Neural cell (in vitro differentiated cells): ENCODE results near the gene AGK. TPM values are rescaled to one million over a fixed set of nuclear protein-coding genes. Genes with fewer than 3 reads are reported as not detected.

Source experiments
- H2AFZ ChIP-seq: fragments of 200-600, 300-800 bp; sonication (generic), shearing (Covaris generic); 2 replicates; pipeline ENCODE4 v1.6.0; 2014; ENCODE audit warnings: low read depth, mild to moderate bottlenecking, antibody characterized with exemption, low read length, moderate library complexity
- H3F3A ChIP-seq: fragments of 200-600 bp; shearing (Covaris generic); 2 replicates; pipeline ENCODE4 v1.6.1; 2016; ENCODE audit warnings: mild to moderate bottlenecking, moderate library complexity, mixed read lengths, antibody characterized with exemption, low read length; ENCODE audit not compliant: insufficient read depth, poor library complexity, severe bottlenecking
- H3K27ac ChIP-seq: fragments of 200-600, 300-800 bp; sonication (generic), shearing (Covaris generic); 2 replicates; pipeline ENCODE4 v1.5.1; 2014; ENCODE audit warnings: mild to moderate bottlenecking, low read length, moderate library complexity
- H3K27me3 ChIP-seq: fragments of 300-800, 200-600 bp; sonication (generic), shearing (Covaris generic); 2 replicates; pipeline ENCODE4 v1.6.0; 2014; ENCODE audit warnings: mild to moderate bottlenecking, low read depth, low read length, moderate library complexity; ENCODE audit not compliant: insufficient read depth
- H3K36me3 ChIP-seq: fragments of 300-800, 200-600 bp; sonication (generic), shearing (Covaris generic); 2 replicates; pipeline ENCODE4 v1.5.1; 2014; ENCODE audit warnings: mild to moderate bottlenecking, antibody characterized with exemption, low read length, moderate library complexity; ENCODE audit not compliant: insufficient read depth
- H3K4me2 ChIP-seq: fragments of 300-800, 200-600 bp; sonication (generic), shearing (Covaris generic); 2 replicates; pipeline ENCODE4 v1.6.0; 2014; ENCODE audit warnings: mild to moderate bottlenecking, low read length
- H3K4me3 ChIP-seq: fragments of 300-800, 200-600 bp; sonication (generic), shearing (Covaris generic); 2 replicates; pipeline ENCODE4 v1.5.1; 2014; ENCODE audit warnings: mild to moderate bottlenecking, low read length, moderate library complexity
- H3K79me2 ChIP-seq: fragments of 200-600 bp; shearing (Covaris generic); replicated peaks from 2 replicates; pipeline ENCODE4 v1.6.0; 2014; ENCODE audit warnings: mild to moderate bottlenecking, low read length, moderate library complexity; ENCODE audit not compliant: insufficient read depth
- H3K9ac ChIP-seq: fragments of 300-800, 200-600 bp; sonication (generic), shearing (Covaris generic); 2 replicates; pipeline ENCODE4 v1.6.1; 2016; ENCODE audit warnings: mild to moderate bottlenecking, low read length, mixed read lengths
- H3K9me2 ChIP-seq: fragments of 200-600 bp; shearing (Covaris generic); 2 replicates; pipeline ENCODE4 v1.6.1; 2016; ENCODE audit warnings: mild to moderate bottlenecking, low read length, mixed read lengths; ENCODE audit not compliant: insufficient read depth
- H3K9me3 ChIP-seq: fragments of 200-600, 300-800 bp; sonication (generic), shearing (Covaris generic); 2 replicates; pipeline ENCODE4 v1.6.1; 2016; ENCODE audit warnings: mild to moderate bottlenecking, mixed run types, low read length, moderate library complexity, mixed read lengths
- H4K20me1 ChIP-seq: fragments of 200-600 bp; shearing (Covaris generic); 2 replicates; pipeline ENCODE4 v1.6.1; 2016; ENCODE audit warnings: mild to moderate bottlenecking, mixed run types; ENCODE audit not compliant: insufficient read depth
- EP300 ChIP-seq: fragments of 450-650 bp; conservative IDR thresholded peaks from 2 replicates; pipeline ENCODE4 v1.6.1; 2014; ENCODE audit warnings: antibody characterized with exemption, mild to moderate bottlenecking, moderate library complexity; ENCODE audit not compliant: poor library complexity, severe bottlenecking
- EZH2 ChIP-seq: fragments of 200-600, 300-800 bp; shearing (Covaris generic), sonication (generic); IDR thresholded peaks from 2 replicates; pipeline ENCODE4 v1.6.1; 2014; ENCODE audit warnings: antibody characterized with exemption, low read length, borderline replicate concordance, mild to moderate bottlenecking; ENCODE audit not compliant: insufficient read depth, poor library complexity, severe bottlenecking
- MXI1 ChIP-seq: fragments of 450-650 bp; conservative IDR thresholded peaks from 2 replicates; pipeline ENCODE4 v1.6.1; 2014; ENCODE audit warnings: antibody characterized with exemption, mild to moderate bottlenecking; ENCODE audit not compliant: poor library complexity, severe bottlenecking
- POLR2AphosphoS5 ChIP-seq: IDR thresholded peaks from 2 replicates; pipeline ENCODE4 v1.6.1; 2012
- RAD21 ChIP-seq: fragments of 450-650 bp; conservative IDR thresholded peaks from 2 replicates; pipeline ENCODE4 v1.6.1; 2014; ENCODE audit warnings: antibody characterized with exemption, mild to moderate bottlenecking, moderate library complexity
- SMC3 ChIP-seq: fragments of 450-650 bp; conservative IDR thresholded peaks from 2 replicates; pipeline ENCODE4 v1.6.1; 2014; ENCODE audit warnings: antibody characterized with exemption, mild to moderate bottlenecking, moderate library complexity; ENCODE audit not compliant: poor library complexity
- TAF1 ChIP-seq: IDR thresholded peaks from 2 replicates; pipeline ENCODE4 v1.6.1; 2012; ENCODE audit warnings: low read depth
- polyA plus RNA-seq: library from polyadenylated mRNA; depleted of rRNA; stranded (reverse); fragments of >200 nt; gene quantifications from 2 replicates; pipeline ENCODE4 v1.2.3, GENCODE V29; 2014
- TF ChIP-seq, protein P1 (sequence below): IDR thresholded peaks from 2 replicates; pipeline ENCODE4 v1.6.1; 2012; ENCODE audit warnings: borderline replicate concordance
- TF ChIP-seq, protein P2 (sequence below): fragments of 450-650 bp; IDR thresholded peaks from 2 replicates; pipeline ENCODE4 v1.5.1; 2014; ENCODE audit warnings: antibody characterized with exemption, mild to moderate bottlenecking, moderate library complexity; ENCODE audit not compliant: poor library complexity, severe bottlenecking

Gene AGK
- polyA plus RNA-seq, 1 donor from 2014 or later, result 59.8 TPM

DNA sequence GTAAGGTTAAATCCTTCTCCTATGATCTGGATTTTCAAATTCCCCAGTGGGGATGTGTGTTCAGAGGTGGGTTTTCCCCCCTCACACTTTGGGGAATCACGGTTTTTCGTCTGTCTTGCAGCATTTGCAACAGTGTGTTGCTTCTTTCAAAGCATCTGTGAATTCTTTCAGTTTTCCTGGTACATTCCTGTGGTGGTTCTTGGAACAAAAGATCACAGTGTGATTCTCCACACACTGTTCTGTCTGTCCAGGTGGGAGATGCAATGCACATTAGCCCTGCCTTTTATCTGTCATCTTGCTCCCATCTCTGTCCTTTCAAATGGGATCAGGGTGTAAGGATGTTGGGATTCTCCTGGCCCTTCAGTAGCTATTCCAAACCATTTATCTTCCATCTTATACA lies 11.8 kb downstream of the AGK start:
- TF ChIP-seq TAF1, result no peak
- TF ChIP-seq EP300, result no peak
- no peak for TF ChIP-seq MXI1
- no peak for TF ChIP-seq POLR2AphosphoS5
- no peak for TF ChIP-seq EZH2
- TF ChIP-seq SMC3, result no peak
- TF ChIP-seq, protein P1, sequence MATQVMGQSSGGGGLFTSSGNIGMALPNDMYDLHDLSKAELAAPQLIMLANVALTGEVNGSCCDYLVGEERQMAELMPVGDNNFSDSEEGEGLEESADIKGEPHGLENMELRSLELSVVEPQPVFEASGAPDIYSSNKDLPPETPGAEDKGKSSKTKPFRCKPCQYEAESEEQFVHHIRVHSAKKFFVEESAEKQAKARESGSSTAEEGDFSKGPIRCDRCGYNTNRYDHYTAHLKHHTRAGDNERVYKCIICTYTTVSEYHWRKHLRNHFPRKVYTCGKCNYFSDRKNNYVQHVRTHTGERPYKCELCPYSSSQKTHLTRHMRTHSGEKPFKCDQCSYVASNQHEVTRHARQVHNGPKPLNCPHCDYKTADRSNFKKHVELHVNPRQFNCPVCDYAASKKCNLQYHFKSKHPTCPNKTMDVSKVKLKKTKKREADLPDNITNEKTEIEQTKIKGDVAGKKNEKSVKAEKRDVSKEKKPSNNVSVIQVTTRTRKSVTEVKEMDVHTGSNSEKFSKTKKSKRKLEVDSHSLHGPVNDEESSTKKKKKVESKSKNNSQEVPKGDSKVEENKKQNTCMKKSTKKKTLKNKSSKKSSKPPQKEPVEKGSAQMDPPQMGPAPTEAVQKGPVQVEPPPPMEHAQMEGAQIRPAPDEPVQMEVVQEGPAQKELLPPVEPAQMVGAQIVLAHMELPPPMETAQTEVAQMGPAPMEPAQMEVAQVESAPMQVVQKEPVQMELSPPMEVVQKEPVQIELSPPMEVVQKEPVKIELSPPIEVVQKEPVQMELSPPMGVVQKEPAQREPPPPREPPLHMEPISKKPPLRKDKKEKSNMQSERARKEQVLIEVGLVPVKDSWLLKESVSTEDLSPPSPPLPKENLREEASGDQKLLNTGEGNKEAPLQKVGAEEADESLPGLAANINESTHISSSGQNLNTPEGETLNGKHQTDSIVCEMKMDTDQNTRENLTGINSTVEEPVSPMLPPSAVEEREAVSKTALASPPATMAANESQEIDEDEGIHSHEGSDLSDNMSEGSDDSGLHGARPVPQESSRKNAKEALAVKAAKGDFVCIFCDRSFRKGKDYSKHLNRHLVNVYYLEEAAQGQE, result no peak
- TF ChIP-seq, protein P2, sequence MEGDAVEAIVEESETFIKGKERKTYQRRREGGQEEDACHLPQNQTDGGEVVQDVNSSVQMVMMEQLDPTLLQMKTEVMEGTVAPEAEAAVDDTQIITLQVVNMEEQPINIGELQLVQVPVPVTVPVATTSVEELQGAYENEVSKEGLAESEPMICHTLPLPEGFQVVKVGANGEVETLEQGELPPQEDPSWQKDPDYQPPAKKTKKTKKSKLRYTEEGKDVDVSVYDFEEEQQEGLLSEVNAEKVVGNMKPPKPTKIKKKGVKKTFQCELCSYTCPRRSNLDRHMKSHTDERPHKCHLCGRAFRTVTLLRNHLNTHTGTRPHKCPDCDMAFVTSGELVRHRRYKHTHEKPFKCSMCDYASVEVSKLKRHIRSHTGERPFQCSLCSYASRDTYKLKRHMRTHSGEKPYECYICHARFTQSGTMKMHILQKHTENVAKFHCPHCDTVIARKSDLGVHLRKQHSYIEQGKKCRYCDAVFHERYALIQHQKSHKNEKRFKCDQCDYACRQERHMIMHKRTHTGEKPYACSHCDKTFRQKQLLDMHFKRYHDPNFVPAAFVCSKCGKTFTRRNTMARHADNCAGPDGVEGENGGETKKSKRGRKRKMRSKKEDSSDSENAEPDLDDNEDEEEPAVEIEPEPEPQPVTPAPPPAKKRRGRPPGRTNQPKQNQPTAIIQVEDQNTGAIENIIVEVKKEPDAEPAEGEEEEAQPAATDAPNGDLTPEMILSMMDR, result no peak
- Histone ChIP-seq H3K4me2 (no peak overlapping the region), H2AFZ (no peak overlapping the region), H3K36me3 (peaks cover 4% of the 10 kb centered on the region), H3F3A (no peaks in the 10 kb centered on the region), H3K79me2 (no peaks in the 10 kb centered on the region), H3K27me3 (no peaks in the 10 kb centered on the region), H3K9ac (no peak overlapping the region), H3K9me3 (peaks cover 7% of the 10 kb centered on the region), H3K9me2 (no peaks in the 10 kb centered on the region), H3K27ac (no peak overlapping the region), H4K20me1 (no peaks in the 10 kb centered on the region), H3K4me3 (no peak overlapping the region)

DNA sequence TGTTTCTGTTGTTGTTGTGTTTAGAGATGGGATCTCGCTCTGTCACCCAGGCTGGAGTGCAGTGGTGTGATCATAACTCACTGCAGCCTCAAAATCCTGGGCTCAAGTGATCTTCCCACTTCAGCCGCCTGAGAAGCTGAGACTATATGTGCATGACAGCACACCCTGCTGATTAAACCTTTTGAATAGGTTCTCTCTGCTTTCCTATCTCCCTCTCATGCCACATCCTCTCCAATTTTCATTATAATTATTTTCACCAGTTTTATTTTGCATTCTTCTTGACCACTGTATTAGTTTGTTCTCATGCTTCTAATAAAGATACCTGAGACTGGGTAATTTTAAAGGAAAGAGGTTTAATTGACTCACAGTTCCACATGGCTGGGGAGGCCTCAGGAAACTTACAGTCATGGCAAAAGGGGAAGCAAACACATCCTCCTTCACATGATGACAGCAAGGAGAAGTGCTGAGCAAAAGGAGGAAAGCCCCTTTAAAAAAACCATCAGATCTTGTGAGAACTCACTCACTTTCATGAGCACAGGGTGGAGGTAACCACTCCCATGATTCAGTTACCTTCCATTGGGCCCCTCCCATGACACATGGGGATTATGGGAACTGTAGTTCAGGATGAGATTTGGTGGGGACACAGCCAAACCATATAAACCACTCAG lies 12.9 kb downstream of the AGK start:
- TF ChIP-seq POLR2AphosphoS5 (no peak), RAD21 (no peak), TAF1 (no peak), MXI1 (no peak), SMC3 (no peak)
- TF ChIP-seq, protein P1, result no peak
- Histone ChIP-seq H3K27me3 (no peaks in the 10 kb centered on the region), H3K4me2 (no peak overlapping the region), H2AFZ (no peak overlapping the region), H3F3A (no peaks in the 10 kb centered on the region), H3K9me2 (no peaks in the 10 kb centered on the region), H3K4me3 (no peak overlapping the region), H4K20me1 (no peaks in the 10 kb centered on the region), H3K9ac (no peak overlapping the region), H3K36me3 (no peaks in the 10 kb centered on the region), H3K79me2 (no peaks in the 10 kb centered on the region), H3K27ac (no peak overlapping the region), H3K9me3 (peaks cover 3% of the 10 kb centered on the region)
